ENCODE data around the gene MAP7D2. TPM values are rescaled to one million over a fixed set of nuclear protein-coding genes. Genes with fewer than 3 reads are reported as not detected.

MAP7D2 gene
- total RNA-seq, 1 experiment from 2014 or later = 1.9 TPM

- no CpG with 5 or more reads among the region's 1 CpG for WGBS (ENCODE audit: extremely low coverage, insufficient read length, low lambda C conversion rate)
- Histone ChIP-seq H2AK5ac (ENCODE audit: insufficient read length, low read length) (no peak overlapping the region), H2BK5ac (ENCODE audit: insufficient read length, low read length) (no peak overlapping the region), H3K79me1 (ENCODE audit: insufficient read depth, low read depth, low read length, poor library complexity, severe bottlenecking) (no peaks in the 10 kb centered on the region), H2BK15ac (ENCODE audit: low read depth, low read length) (no peak overlapping the region), H4K20me1 (ENCODE audit: control insufficient read depth, insufficient read depth, insufficient read length) (no peaks in the 10 kb centered on the region), H3K9me3 (ENCODE audit: control insufficient read depth, low read depth, low read length) (peaks cover 36% of the 10 kb centered on the region), H3K4me1 (ENCODE audit: insufficient read depth, low read length) (no peaks in the 10 kb centered on the region), H3K4ac (ENCODE audit: low read depth, low read length) (no peak overlapping the region), H3T11ph (ENCODE audit: low read length) (no peak overlapping the region), H3K27ac (ENCODE audit: insufficient read length, low read depth, low read length) (no peak overlapping the region), H3K14ac (ENCODE audit: insufficient read depth, low read length) (no peak overlapping the region), H4K8ac (replicated peaks; ENCODE audit: insufficient read length, low read depth, low read length) (no peak overlapping the region), H3K23me2 (ENCODE audit: insufficient read length, low read depth, low read length, poor library complexity, severe bottlenecking) (no peaks in the 10 kb centered on the region), H3K18ac (ENCODE audit: insufficient read length, low read depth, low read length) (no peak overlapping the region), H2BK20ac (ENCODE audit: low read depth, low read length, poor library complexity, severe bottlenecking) (no peak overlapping the region), H3K23ac (ENCODE audit: insufficient read length, low read depth, low read length) (no peak overlapping the region), H3K56ac (ENCODE audit: insufficient read length, low read depth, low read length) (no peak overlapping the region), H2AFZ (ENCODE audit: low read length) (no peak overlapping the region), H3K79me2 (ENCODE audit: insufficient read depth, low read length) (no peaks in the 10 kb centered on the region), H4K91ac (ENCODE audit: insufficient read length, low read depth, low read length) (no peak overlapping the region), H4K5ac (ENCODE audit: insufficient read length, low read depth, low read length) (no peak overlapping the region), H3K9ac (ENCODE audit: extremely low read depth, insufficient read length, low read length) (no peak overlapping the region), H3K27me3 (ENCODE audit: insufficient read depth, low read length) (0 out of 2 replicates have a peak, but pooled peaks cover 3% of the 10 kb centered on the region), H2BK120ac (ENCODE audit: low read depth, low read length, poor library complexity, severe bottlenecking) (no peak overlapping the region), H3K4me2 (ENCODE audit: insufficient read depth, insufficient read length, low read length) (no peak overlapping the region), H2BK12ac (ENCODE audit: insufficient read length, low read depth, low read length) (no peak overlapping the region)
- peaks cover 1% of the 10 kb centered on the region; the same call in 1 of the 2 replicates for H3K27me3 Mint-ChIP-seq (ENCODE audit: low read depth)
- peaks cover 5 to 6% of the 10 kb centered on the region in 2 experiments; a peak in 3 of 4 replicates for H3K4me1 Mint-ChIP-seq
- no peak for DNase-seq
- TF ChIP-seq CTCF (conservative IDR thresholded peaks at IDR 0.05) = no peak
- no peak overlapping the region for H3K4me3 Mint-ChIP-seq
- peaks cover 0 to 3% (median 0%) of the 10 kb centered on the region in 3 experiments; a peak in 1 of 7 replicates for H3K36me3 Mint-ChIP-seq (ENCODE audit: insufficient read depth in 1 of 3, low read depth in 3 of 3)
- peaks cover 69% of the 10 kb centered on the region in 2 experiments for H3K9me3 Mint-ChIP-seq
- no peak overlapping the region for H3K27ac Mint-ChIP-seq
These were observed 54.9 kb downstream of the MAP7D2 start for GRCh38 chrX:20061855-20062254.
